Chondrocyte (in vitro differentiated cells): ENCODE data around the gene NID2. TPM values are rescaled to one million over a fixed set of nuclear protein-coding genes. Genes with fewer than 3 reads are reported as not detected.
A peak's percentile ranks its signal among the peaks of the same experiment; 100 is the strongest.

Source experiments
- DNase-seq: peaks from one replicate; pipeline ENCODE4 v3.0.0; 2021; ENCODE audit warnings: mixed read lengths, low spot score
- H3K27ac Mint-ChIP-seq: one replicate; pipeline ENCODE4 v1.8.0; 2021; ENCODE audit warnings: mild to moderate bottlenecking, moderate library complexity, mixed read lengths; ENCODE audit not compliant: unreplicated experiment
- H3K27me3 Mint-ChIP-seq: 2 replicates; pipeline ENCODE4 v1.8.0; 2021; ENCODE audit warnings: low read depth, mixed read lengths
- H3K36me3 Mint-ChIP-seq: 2 replicates; pipeline ENCODE4 v1.8.0; 2021; ENCODE audit warnings: low read depth, mixed read lengths
- H3K4me1 Mint-ChIP-seq: 2 replicates; pipeline ENCODE4 v1.8.0; 2021; ENCODE audit warnings: low read depth, mild to moderate bottlenecking, mixed read lengths
- H3K4me3 Mint-ChIP-seq: one replicate; pipeline ENCODE4 v1.8.0; 2021; ENCODE audit warnings: mild to moderate bottlenecking, moderate library complexity, mixed read lengths; ENCODE audit not compliant: unreplicated experiment
- H3K9me3 Mint-ChIP-seq: 2 replicates; pipeline ENCODE4 v1.8.0; 2021; ENCODE audit warnings: low read depth, mixed read lengths
- long read RNA-seq: library from polyadenylated mRNA; stranded (forward); transcript quantifications from one replicate; pipeline ENCODE4 v2.0.0, GENCODE V29; 2021
- total RNA-seq: library from RNA; stranded (reverse); gene quantifications from 3 replicates; pipeline ENCODE4 v1.2.1, GENCODE V29; 2021
- TF ChIP-seq, protein P1 (sequence below): fragments of 200-600 bp; sonication (generic); IDR thresholded peaks from 2 replicates; pipeline ENCODE4 v1.5.0; 2021; ENCODE audit warnings: antibody characterized with exemption, mild to moderate bottlenecking, moderate library complexity

Gene NID2, protein sequence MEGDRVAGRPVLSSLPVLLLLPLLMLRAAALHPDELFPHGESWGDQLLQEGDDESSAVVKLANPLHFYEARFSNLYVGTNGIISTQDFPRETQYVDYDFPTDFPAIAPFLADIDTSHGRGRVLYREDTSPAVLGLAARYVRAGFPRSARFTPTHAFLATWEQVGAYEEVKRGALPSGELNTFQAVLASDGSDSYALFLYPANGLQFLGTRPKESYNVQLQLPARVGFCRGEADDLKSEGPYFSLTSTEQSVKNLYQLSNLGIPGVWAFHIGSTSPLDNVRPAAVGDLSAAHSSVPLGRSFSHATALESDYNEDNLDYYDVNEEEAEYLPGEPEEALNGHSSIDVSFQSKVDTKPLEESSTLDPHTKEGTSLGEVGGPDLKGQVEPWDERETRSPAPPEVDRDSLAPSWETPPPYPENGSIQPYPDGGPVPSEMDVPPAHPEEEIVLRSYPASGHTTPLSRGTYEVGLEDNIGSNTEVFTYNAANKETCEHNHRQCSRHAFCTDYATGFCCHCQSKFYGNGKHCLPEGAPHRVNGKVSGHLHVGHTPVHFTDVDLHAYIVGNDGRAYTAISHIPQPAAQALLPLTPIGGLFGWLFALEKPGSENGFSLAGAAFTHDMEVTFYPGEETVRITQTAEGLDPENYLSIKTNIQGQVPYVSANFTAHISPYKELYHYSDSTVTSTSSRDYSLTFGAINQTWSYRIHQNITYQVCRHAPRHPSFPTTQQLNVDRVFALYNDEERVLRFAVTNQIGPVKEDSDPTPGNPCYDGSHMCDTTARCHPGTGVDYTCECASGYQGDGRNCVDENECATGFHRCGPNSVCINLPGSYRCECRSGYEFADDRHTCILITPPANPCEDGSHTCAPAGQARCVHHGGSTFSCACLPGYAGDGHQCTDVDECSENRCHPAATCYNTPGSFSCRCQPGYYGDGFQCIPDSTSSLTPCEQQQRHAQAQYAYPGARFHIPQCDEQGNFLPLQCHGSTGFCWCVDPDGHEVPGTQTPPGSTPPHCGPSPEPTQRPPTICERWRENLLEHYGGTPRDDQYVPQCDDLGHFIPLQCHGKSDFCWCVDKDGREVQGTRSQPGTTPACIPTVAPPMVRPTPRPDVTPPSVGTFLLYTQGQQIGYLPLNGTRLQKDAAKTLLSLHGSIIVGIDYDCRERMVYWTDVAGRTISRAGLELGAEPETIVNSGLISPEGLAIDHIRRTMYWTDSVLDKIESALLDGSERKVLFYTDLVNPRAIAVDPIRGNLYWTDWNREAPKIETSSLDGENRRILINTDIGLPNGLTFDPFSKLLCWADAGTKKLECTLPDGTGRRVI (N-terminal part only)
- total RNA-seq: 49.4 to 67.8 TPM (median 51.6 TPM) in 3 replicates
- long read RNA-seq, full-length matches to known transcripts: 49 of 84 reads
- long read RNA-seq, partial matches to known transcripts: 16 of 84 reads
- long read RNA-seq, other reads (novel, unspliced or antisense): 19 of 84 reads

DNA sequence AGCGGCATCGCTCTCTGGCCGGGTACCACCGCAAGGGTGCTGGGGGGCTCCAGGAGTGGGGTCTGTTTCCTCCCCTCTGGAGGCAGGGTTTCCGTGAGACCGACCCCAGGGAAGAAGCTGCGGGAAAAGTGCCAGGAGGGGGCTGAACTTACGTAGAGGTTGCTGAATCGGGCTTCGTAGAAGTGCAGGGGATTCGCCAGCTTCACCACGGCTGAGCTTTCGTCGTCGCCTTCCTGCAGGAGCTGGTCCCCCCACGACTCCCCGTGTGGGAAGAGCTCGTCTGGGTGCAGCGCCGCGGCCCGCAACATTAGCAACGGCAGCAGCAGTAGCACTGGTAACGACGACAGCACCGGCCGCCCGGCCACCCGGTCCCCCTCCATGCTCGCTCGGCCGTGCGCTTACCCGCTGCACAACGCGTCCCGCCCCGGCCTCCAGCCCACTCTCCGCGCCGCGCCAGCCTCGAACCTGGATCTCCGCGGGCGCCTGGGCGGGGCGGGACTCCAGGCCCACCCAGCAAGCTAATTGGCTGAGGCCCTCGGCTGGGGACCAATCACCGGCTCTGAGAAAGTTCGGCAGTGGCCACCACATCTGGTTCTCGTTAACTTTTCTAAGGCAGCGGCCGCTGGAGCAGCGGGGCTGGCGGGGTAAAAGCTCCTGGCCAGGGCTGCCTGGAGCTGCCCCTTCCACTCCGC is at the start of gene NID2:
TSS of gene NID2 (minus strand) at position 445 of the 692 bp plus-strand sequence. CDS start at position 380, 65 bp downstream.
- H3K4me1 Mint-ChIP-seq: peaks cover 55% of the 10 kb centered on the region
- H3K27ac Mint-ChIP-seq: peak within 1 kb of the TSS; percentile 86

DNA sequence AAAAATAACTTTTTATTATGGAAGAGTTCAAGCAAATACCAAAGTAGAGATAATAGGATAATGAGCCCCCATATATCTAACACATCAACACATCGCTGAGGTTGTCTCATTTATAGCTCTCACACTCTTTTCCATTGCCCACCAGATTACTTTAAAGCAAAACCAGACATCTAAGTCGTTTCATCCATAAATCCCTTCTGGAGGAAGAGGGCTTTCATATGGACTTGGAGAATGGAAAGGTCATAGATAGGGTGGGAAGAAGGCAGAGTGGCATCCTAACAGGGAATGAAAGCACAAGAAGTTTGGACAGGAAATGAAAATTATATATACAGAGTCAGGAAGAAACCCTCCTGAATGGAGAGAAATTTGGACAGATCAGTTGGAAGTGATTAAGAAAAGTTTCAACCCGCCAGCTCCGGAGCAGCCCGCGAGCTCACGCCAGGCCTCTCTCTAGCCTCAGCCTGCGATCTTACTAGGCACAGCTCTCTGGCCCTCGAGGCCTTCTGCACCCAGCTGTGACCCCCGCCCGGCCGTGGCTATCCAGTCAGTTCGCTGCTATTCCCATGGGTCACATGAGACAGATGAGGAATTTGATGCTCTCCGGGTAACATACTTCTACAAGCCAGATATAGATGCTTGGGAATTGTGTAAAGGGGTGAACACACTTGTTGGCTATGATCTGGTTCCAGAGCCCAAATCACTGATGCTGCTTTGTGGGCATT is 48.4 kb upstream of the NID2 start:
- Mint-ChIP-seq H3K9me3 (no peaks in the 10 kb centered on the region), H3K4me3 (no peak overlapping the region), H3K27ac (peak overlapping the region; percentile 10), H3K36me3 (no peaks in the 10 kb centered on the region), H3K4me1 (peaks cover 16% of the 10 kb centered on the region), H3K27me3 (no peaks in the 10 kb centered on the region)
- DNase-seq: no peak
- TF ChIP-seq, protein P1, sequence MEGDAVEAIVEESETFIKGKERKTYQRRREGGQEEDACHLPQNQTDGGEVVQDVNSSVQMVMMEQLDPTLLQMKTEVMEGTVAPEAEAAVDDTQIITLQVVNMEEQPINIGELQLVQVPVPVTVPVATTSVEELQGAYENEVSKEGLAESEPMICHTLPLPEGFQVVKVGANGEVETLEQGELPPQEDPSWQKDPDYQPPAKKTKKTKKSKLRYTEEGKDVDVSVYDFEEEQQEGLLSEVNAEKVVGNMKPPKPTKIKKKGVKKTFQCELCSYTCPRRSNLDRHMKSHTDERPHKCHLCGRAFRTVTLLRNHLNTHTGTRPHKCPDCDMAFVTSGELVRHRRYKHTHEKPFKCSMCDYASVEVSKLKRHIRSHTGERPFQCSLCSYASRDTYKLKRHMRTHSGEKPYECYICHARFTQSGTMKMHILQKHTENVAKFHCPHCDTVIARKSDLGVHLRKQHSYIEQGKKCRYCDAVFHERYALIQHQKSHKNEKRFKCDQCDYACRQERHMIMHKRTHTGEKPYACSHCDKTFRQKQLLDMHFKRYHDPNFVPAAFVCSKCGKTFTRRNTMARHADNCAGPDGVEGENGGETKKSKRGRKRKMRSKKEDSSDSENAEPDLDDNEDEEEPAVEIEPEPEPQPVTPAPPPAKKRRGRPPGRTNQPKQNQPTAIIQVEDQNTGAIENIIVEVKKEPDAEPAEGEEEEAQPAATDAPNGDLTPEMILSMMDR: no peak

More for the DNA sequence above, at the start of gene NID2:
- peak within 1 kb of the TSS; percentile 91 for H3K4me3 Mint-ChIP-seq
- DNase-seq: peak; percentile 95
- no peaks in the 10 kb centered on the region for H3K27me3 Mint-ChIP-seq
- TF ChIP-seq, protein P1: no peak
- H3K36me3 Mint-ChIP-seq: peaks cover 10% of the 10 kb centered on the region
- H3K9me3 Mint-ChIP-seq: no peaks in the 10 kb centered on the region

DNA sequence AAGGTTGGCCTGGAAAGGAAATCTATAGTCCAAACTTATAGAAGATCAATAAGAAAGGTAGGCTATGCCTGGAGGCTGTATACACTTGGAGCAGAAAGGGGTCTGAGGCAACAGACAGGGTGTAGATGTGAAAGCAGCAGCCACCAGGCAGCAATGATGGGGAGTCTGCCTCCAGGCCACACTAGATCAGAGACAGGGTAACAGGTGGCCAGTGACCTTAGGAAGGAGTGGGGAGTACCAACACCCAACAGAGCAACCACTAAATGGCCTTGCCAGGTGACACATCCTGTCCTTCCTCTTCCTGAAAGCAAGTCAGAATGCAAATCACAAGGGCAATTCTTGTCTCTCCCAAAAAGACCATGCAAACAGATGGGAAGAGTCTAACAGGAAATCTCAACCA is 46.4 kb upstream of the NID2 start:
- no peaks in the 10 kb centered on the region for H3K9me3 Mint-ChIP-seq
- H3K27me3 Mint-ChIP-seq: no peaks in the 10 kb centered on the region
- no peaks in the 10 kb centered on the region for H3K36me3 Mint-ChIP-seq
- DNase-seq: no peak
- TF ChIP-seq, protein P1: no peak
- H3K4me1 Mint-ChIP-seq: peaks cover 27% of the 10 kb centered on the region
- no peak overlapping the region for H3K4me3 Mint-ChIP-seq
- no peak overlapping the region for H3K27ac Mint-ChIP-seq

DNA sequence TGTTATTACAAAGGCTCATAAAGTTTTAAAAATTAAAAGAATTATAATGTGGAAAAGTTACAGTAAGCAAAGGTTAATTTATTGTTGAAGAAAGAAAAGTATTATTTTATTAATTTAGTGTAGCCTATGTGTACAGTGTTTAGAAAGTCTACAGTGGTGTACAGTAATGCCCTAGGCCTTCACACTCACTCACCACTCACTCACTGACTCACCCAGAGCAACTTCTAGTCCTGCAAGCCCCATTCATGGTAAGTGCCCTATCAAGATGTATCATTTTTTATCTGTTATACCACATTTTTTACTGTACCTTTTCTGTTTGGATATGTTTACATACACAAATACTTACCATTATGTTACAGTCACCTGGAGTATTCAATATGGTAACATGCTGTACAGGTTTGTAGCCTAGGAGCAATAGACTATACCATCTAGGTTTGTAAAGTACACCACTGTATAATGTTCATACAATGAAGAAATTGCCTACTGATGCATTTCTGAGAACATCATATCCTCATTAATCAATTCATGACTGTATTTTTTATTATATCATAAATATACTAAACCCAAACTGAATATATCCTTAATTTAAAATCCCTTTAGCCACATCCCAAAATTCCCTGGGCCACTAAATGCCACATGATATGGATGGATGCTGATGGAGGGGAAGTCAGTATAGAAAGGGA is 43.6 kb upstream of the NID2 start:
- Mint-ChIP-seq H3K4me1 (peaks cover 29% of the 10 kb centered on the region), H3K27me3 (no peaks in the 10 kb centered on the region), H3K27ac (no peak overlapping the region), H3K4me3 (no peak overlapping the region), H3K36me3 (no peaks in the 10 kb centered on the region), H3K9me3 (no peaks in the 10 kb centered on the region)
- TF ChIP-seq, protein P1: no peak
- no peak for DNase-seq
